HepG2 (cell line): ENCODE results near the gene RDH12. TPM values are rescaled to one million over a fixed set of nuclear protein-coding genes. Genes with fewer than 3 reads are reported as not detected.
A peak's percentile ranks its signal among the peaks of the same experiment; 100 is the strongest.
"Not testable (repeated sequence)": the region's sequence is repeated elsewhere in the genome, so short reads cannot be mapped to it uniquely, and the experiment has no call there.

Source experiments
- ATAC-seq: fragments of 200-7000 bp; cut with Tn5 transposase; 3 replicates; pipeline ENCODE4 v1.9.1; 2020; ENCODE audit warnings: mild to moderate bottlenecking, moderate library complexity
- BruUV-seq: library from RNA; stranded (reverse); fragments of 400-500 nt; replicated peaks from 2 replicates; lab custom pipeline; 2021; lab: Mats Ljungman, UMichigan
- CTCF ChIA-PET: fragments of 300-600 bp; formaldehyde crosslinking; extraction: SDS; loops from one replicate; lab custom pipeline; 2021; ENCODE audit warnings: low total read pairs, inconsistent platforms, low intra/inter-chr PET ratio; lab: Yijun Ruan, JAX
- POLR2A ChIA-PET: fragments of 350-600 bp; sonication (Branson Sonifier 250); formaldehyde crosslinking; loops from one replicate; lab custom pipeline; 2020; ENCODE audit warnings: antibody characterized with exemption, inconsistent platforms; lab: Yijun Ruan, JAX
- DNase-seq: peaks from one replicate; pipeline ENCODE4 v3.0.0-alpha.2; 2015; ENCODE audit warnings: low spot score
- FAIRE-seq: peaks from 3 replicates; lab custom pipeline; 2011; peaks lifted over from hg19 to GRCh38; lab: Jason Lieb, UNC
- H2AFZ ChIP-seq: one replicate; pipeline ENCODE4 v1.6.1; 2011; ENCODE audit warnings: low read length, inconsistent platforms
- H3K27ac ChIP-seq: fragments of 300-600 bp; 3 replicates; pipeline ENCODE4 v1.8.0; 2011; ENCODE audit warnings: mixed run types, mild to moderate bottlenecking, mixed read lengths, low read length, inconsistent platforms; ENCODE audit not compliant: insufficient read depth; ENCODE audit errors: extremely low read length
- H3K27me3 ChIP-seq, 2 experiments: fragments of 200-600 bp in 1 of 2; 2 replicates in 1 of 2; 3 replicates in 1 of 2; pipeline versions ENCODE4 v1.6.0 to v1.8.0; 2011; ENCODE audit warnings: low read length in 2 of 2, mild to moderate bottlenecking in 2 of 2, moderate library complexity in 2 of 2, inconsistent platforms in 1 of 2; ENCODE audit not compliant: insufficient read depth in 2 of 2, control insufficient read depth in 1 of 2
- H3K36me3 ChIP-seq, 2 experiments: fragments of 200-600 bp in 1 of 2; replicated peaks in 1 of 2; 2 replicates in 1 of 2; 3 replicates in 1 of 2; pipeline versions ENCODE4 v1.5.1 to v1.8.0; 2011; ENCODE audit warnings: low read length in 2 of 2, inconsistent platforms in 1 of 2; ENCODE audit not compliant: insufficient read depth in 2 of 2, control insufficient read depth in 1 of 2
- H3K4me1 ChIP-seq: 2 replicates; pipeline ENCODE4 v1.5.1; 2012; ENCODE audit warnings: low read length, inconsistent platforms; ENCODE audit not compliant: insufficient read depth
- H3K4me2 ChIP-seq: 2 replicates; pipeline ENCODE4 v1.6.0; 2011; ENCODE audit warnings: low read depth, low read length, inconsistent platforms
- H3K4me3 ChIP-seq, 3 experiments: fragments of 200-600 bp in 1 of 3; sonication (generic), shearing (Covaris generic) in 1 of 3; replicated peaks in 1 of 3; 2 replicates each; pipeline ENCODE4 v1.5.1; 2011 to 2016; ENCODE audit warnings: low read length in 3 of 3, inconsistent platforms in 2 of 3, low read depth in 2 of 3, mild to moderate bottlenecking in 2 of 3, control low read depth in 1 of 3, mixed read lengths in 1 of 3; ENCODE audit not compliant: insufficient read depth in 1 of 3
- H3K79me2 ChIP-seq: one replicate; pipeline ENCODE4 v1.6.1; 2011; ENCODE audit warnings: low read length, inconsistent platforms; ENCODE audit not compliant: insufficient read depth
- H3K9ac ChIP-seq: 2 replicates; pipeline ENCODE4 v1.6.0; 2011; ENCODE audit warnings: mild to moderate bottlenecking, low read depth, low read length, inconsistent platforms; ENCODE audit not compliant: insufficient read depth
- H3K9me3 ChIP-seq: 2 replicates; pipeline ENCODE4 v1.5.1; 2012; ENCODE audit warnings: mild to moderate bottlenecking, low read length
- H4K20me1 ChIP-seq: 2 replicates; pipeline ENCODE4 v1.6.0; 2011; ENCODE audit warnings: inconsistent platforms, mild to moderate bottlenecking, low read length, moderate library complexity; ENCODE audit not compliant: insufficient read depth
- HOXA9 ChIP-seq: sonication (generic); formaldehyde crosslinking; IDR thresholded peaks from 2 replicates; pipeline ENCODE4 v1.8.1; 2022; ENCODE audit warnings: missing genetic modification reagents, mild to moderate bottlenecking, moderate library complexity, borderline replicate concordance
- KIAA2018 ChIP-seq: sonication (generic); formaldehyde crosslinking; IDR thresholded peaks from 2 replicates; pipeline ENCODE4 v1.5.0; 2020; ENCODE audit warnings: mild to moderate bottlenecking, missing genetic modification reagents, borderline replicate concordance
- PREB ChIP-seq: sonication (generic); formaldehyde crosslinking; IDR thresholded peaks from 2 replicates; pipeline ENCODE4 v1.4.0; 2020; ENCODE audit warnings: missing genetic modification reagents
- SKI ChIP-seq: fragments of 450-650 bp; IDR thresholded peaks from one replicate; pipeline ENCODE4 v1.6.1; 2018; ENCODE audit warnings: mild to moderate bottlenecking; ENCODE audit not compliant: partially characterized antibody
- WGBS: methylation state at CpG from one replicate; pipeline ENCODE4 v1.1.6; 2017; ENCODE audit warnings: low lambda C conversion rate; 5-methylcytosine and 5-hydroxymethylcytosine counted together
- in situ Hi-C: cut with HindIII; loops from 2 replicates; pipeline ENCODE4 v1.10.0; 2017; ENCODE audit warnings: low pct_unique_long_range_greater_than_20kb; ENCODE audit not compliant: extremely low pct_ligation_motif_present
- intact Hi-C: fragments of 100-400 bp; cut with micrococcal nuclease; formaldehyde crosslinking; loops from one replicate; pipeline ENCODE4 v1.10.0; 2022; ENCODE audit not compliant: unreplicated experiment
- polyA plus RNA-seq, 8 experiments: library from polyadenylated mRNA; depleted of rRNA in 3 of 8; stranded (reverse) in 7 of 8; unstranded in 1 of 8; fragments of >200 nt; fragmentation: Illumina TruSeq in 4 of 8; extraction: Trizol in 4 of 8; gene quantifications; 2 replicates each; pipeline versions ENCODE4 v1.2.1 to v1.2.3, GENCODE V29; 2011 to 2016; ENCODE audit warnings: low read depth in 4 of 8, missing spikeins in 1 of 8, mixed read lengths in 1 of 8; ENCODE audit not compliant: insufficient read depth in 1 of 8
- total RNA-seq, 5 experiments: library from RNA; depleted of rRNA; stranded (reverse); fragments of >200 nt; fragmentation: Illumina TruSeq; extraction: Trizol; gene quantifications; 2 replicates each; pipeline ENCODE4 v1.2.3, GENCODE V29; 2016; ENCODE audit warnings: low read depth in 1 of 5
- TF ChIP-seq, protein P1 (sequence below), 2 experiments: fragments of 450-650 bp in 1 of 2; sonication (generic) in 1 of 2; formaldehyde crosslinking; IDR thresholded peaks; 2 replicates each; pipeline versions ENCODE4 v1.5.0 to v1.8.0; 2020 to 2022; ENCODE audit warnings: mild to moderate bottlenecking in 1 of 2, missing genetic modification reagents in 1 of 2

Gene RDH12
- total and polyA plus RNA-seq, 2 of the 13 experiments (the other 11 are each of a cell fraction or from before 2014, with no cell fraction given): 1.6 to 2.1 TPM

DNA sequence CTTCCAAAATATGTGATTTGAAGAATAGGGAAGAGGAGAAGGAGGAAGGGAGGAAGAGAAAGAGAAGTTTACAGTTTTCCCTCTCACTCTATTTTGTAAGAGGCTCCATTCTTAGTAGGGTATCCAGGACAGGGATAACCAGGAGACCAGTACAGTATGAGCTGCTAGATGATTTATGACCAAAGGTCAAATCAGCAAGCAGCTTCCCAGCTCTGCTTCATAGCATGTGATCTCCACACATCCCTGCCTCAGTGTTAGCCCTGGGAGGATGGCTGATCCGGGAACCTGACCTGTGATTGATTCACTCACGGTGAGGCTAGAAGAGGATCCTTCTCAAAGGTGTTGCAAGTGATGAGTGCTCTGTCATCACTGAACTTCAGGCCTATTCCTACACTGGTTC, 16.6 kb downstream of the RDH12 start (continued):
- TF ChIP-seq, protein P1, sequence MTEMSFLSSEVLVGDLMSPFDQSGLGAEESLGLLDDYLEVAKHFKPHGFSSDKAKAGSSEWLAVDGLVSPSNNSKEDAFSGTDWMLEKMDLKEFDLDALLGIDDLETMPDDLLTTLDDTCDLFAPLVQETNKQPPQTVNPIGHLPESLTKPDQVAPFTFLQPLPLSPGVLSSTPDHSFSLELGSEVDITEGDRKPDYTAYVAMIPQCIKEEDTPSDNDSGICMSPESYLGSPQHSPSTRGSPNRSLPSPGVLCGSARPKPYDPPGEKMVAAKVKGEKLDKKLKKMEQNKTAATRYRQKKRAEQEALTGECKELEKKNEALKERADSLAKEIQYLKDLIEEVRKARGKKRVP (CRISPR knock-in tag; IDR thresholded peaks at IDR 0.05): peak in 1 of 2 experiments; percentile 32; a peak in 2 of 4 replicates
- no peak for TF ChIP-seq KIAA2018 (CRISPR knock-in tag)
- TF ChIP-seq PREB (CRISPR knock-in tag): no peak
- peak; percentile 71; the same call in 1 of the 2 replicates for TF ChIP-seq HOXA9 (CRISPR knock-in tag)
- no peak for TF ChIP-seq SKI

- peaks cover 58% of the 10 kb centered on the region for H3K4me1 ChIP-seq
- H3K9me3 ChIP-seq, H3K9ac ChIP-seq, CTCF ChIA-PET, H3K79me2 ChIP-seq, H2AFZ ChIP-seq, ATAC-seq, H4K20me1 ChIP-seq, BruUV-seq, H3K36me3 ChIP-seq, in situ Hi-C loops, FAIRE-seq, H3K4me3 ChIP-seq, H3K27ac ChIP-seq, intact Hi-C loops, H3K27me3 ChIP-seq, DNase-seq, H3K4me2 ChIP-seq: not testable (repeated sequence)
- POLR2A ChIA-PET: interaction anchor here (2.0 kb wide), 1 partner anchor 10 kb away, joined by 9 read pairs; no protein-coding TSS in a partner anchor
- 62% methylated on average over 3 of the region's 3 CpGs for WGBS
These were observed 17.7 kb downstream of the RDH12 start for GRCh38 chr14:67719385-67719784.
